K562 (cell line): ENCODE results near the gene KIF7. TPM values are rescaled to one million over a fixed set of nuclear protein-coding genes. Genes with fewer than 3 reads are reported as not detected.

Experiments used
- ATAC-seq: fragments of 200-7000 bp; cut with Tn5 transposase; 3 replicates; pipeline ENCODE4 v1.9.1; 2020; ENCODE audit warnings: moderate library complexity
- BruUV-seq: library from RNA; stranded (reverse); fragments of 400-500 nt; replicated peaks from 2 replicates; lab custom pipeline; 2021; lab: Mats Ljungman, UMichigan
- CTCF ChIA-PET: fragments of 300-600 bp; formaldehyde crosslinking; extraction: SDS; loops from one replicate; lab custom pipeline; 2021; ENCODE audit warnings: low intra/inter-chr PET ratio; lab: Yijun Ruan, JAX
- POLR2A ChIA-PET: fragments of 300-600, 350-650 bp; sonication (Branson Sonifier 250); formaldehyde crosslinking; extraction: SDS; loops from one replicate; lab custom pipeline; 2021; ENCODE audit warnings: antibody characterized with exemption, inconsistent platforms; lab: Yijun Ruan, JAX
- DNase-seq, 4 experiments: peaks; one replicate each; pipeline versions ENCODE4 v3.0.0 to v3.0.0-alpha.2; 2011 to 2018; ENCODE audit warnings: low spot score in 3 of 4, mixed read lengths in 3 of 4; ENCODE audit errors: extremely low read depth in 1 of 4
- FAIRE-seq: peaks from 2 replicates; lab custom pipeline; 2011; peaks lifted over from hg19 to GRCh38; lab: Jason Lieb, UNC
- H2AFZ ChIP-seq: 2 replicates; pipeline ENCODE4 v1.6.0; 2011; ENCODE audit warnings: low read depth, low read length, control low read depth, inconsistent platforms
- H3K27ac ChIP-seq: fragments of 200-600 bp; 3 replicates; pipeline ENCODE4 v1.8.0; 2011; ENCODE audit warnings: low read depth, mild to moderate bottlenecking, control low read depth, inconsistent platforms, low read length, moderate library complexity, mixed read lengths; ENCODE audit errors: extremely low read depth
- H3K27me3 ChIP-seq, 2 experiments: fragments of 300-600 bp in 1 of 2; 2 replicates in 1 of 2; 3 replicates in 1 of 2; pipeline versions ENCODE4 v1.6.0 to v1.8.0; 2011; ENCODE audit warnings: inconsistent platforms in 2 of 2, low read length in 2 of 2, mild to moderate bottlenecking in 1 of 2, mixed read lengths in 1 of 2, moderate library complexity in 1 of 2; ENCODE audit not compliant: control insufficient read depth in 2 of 2, insufficient read depth in 2 of 2
- H3K36me3 ChIP-seq: fragments of 300-600 bp; 3 replicates; pipeline ENCODE4 v1.8.0; 2011; ENCODE audit warnings: mild to moderate bottlenecking, low read length, inconsistent platforms; ENCODE audit not compliant: control insufficient read depth, insufficient read depth
- H3K4me1 ChIP-seq, 2 experiments: fragments of 200-600 bp in 1 of 2; replicated peaks in 1 of 2; 2 replicates in 1 of 2; 3 replicates in 1 of 2; pipeline versions ENCODE4 v1.5.1 to v1.8.0; 2011; ENCODE audit warnings: inconsistent platforms in 2 of 2, low read length in 2 of 2, mild to moderate bottlenecking in 1 of 2, mixed read lengths in 1 of 2, moderate library complexity in 1 of 2; ENCODE audit not compliant: control insufficient read depth in 2 of 2, insufficient read depth in 2 of 2
- H3K4me2 ChIP-seq: 2 replicates; pipeline ENCODE4 v1.6.1; 2011; ENCODE audit warnings: low read length, control low read depth, inconsistent platforms, mixed read lengths; ENCODE audit not compliant: insufficient read depth
- H3K4me3 ChIP-seq: fragments of 200-600 bp; sonication (generic), shearing (Covaris generic); 2 replicates; pipeline ENCODE4 v1.5.1; 2016; ENCODE audit warnings: control low read depth, inconsistent platforms
- H3K79me2 ChIP-seq: fragments of 200-600 bp; 3 replicates; pipeline ENCODE4 v1.8.0; 2011; ENCODE audit warnings: low read length, inconsistent platforms; ENCODE audit not compliant: control insufficient read depth, insufficient read depth
- H3K9ac ChIP-seq, 2 experiments: 2 replicates each; pipeline versions ENCODE4 v1.6.0 to v1.6.1; 2011; ENCODE audit warnings: low read depth in 2 of 2, low read length in 2 of 2, control low read depth in 1 of 2, inconsistent platforms in 1 of 2, mild to moderate bottlenecking in 1 of 2, mixed read lengths in 1 of 2; ENCODE audit not compliant: insufficient read depth in 1 of 2
- H3K9me1 ChIP-seq: one replicate; pipeline ENCODE4 v1.6.0; 2011; ENCODE audit warnings: inconsistent platforms, mild to moderate bottlenecking, low read length, moderate library complexity; ENCODE audit not compliant: control insufficient read depth, insufficient read depth
- H3K9me3 ChIP-seq: replicated peaks from 2 replicates; pipeline ENCODE4 v1.5.1; 2011; ENCODE audit warnings: low read depth, low read length, inconsistent platforms; ENCODE audit not compliant: control insufficient read depth, insufficient read depth
- H4K20me1 ChIP-seq: replicated peaks from 2 replicates; pipeline ENCODE4 v1.6.1; 2011; ENCODE audit warnings: low read length, inconsistent platforms, mixed read lengths; ENCODE audit not compliant: control insufficient read depth, insufficient read depth
- MIER1 ChIP-seq: fragments of 450-650 bp; IDR thresholded peaks from 2 replicates; pipeline ENCODE4 v1.6.1; 2016; ENCODE audit warnings: antibody characterized with exemption, mild to moderate bottlenecking, low read depth
- ZBTB40 ChIP-seq, 2 experiments: fragments of 450-650 bp in 1 of 2; sonication (generic) in 1 of 2; formaldehyde crosslinking in 1 of 2; IDR thresholded peaks; 2 replicates each; pipeline versions ENCODE4 v1.7.1 to v1.9.0; 2016 to 2022; ENCODE audit warnings: inconsistent platforms in 1 of 2, mild to moderate bottlenecking in 1 of 2, missing genetic modification reagents in 1 of 2
- WGBS: fragments of 100-300 bp; shearing (Covaris generic); methylation state at CpG from one replicate; pipeline ENCODE4 v1.1.6; 2016; ENCODE audit warnings: low coverage, mixed read lengths; ENCODE audit not compliant: insufficient coverage; ENCODE audit errors: missing lambda C conversion rate; 5-methylcytosine and 5-hydroxymethylcytosine counted together
- in situ Hi-C: fragments of 300-500 bp; cut with MboI; formaldehyde crosslinking; loops from 4 replicates; pipeline ENCODE4 v1.15.0; 2018; ENCODE audit warnings: inconsistent platforms, mixed read lengths
- intact Hi-C: fragments of 100-400 bp; cut with micrococcal nuclease; formaldehyde crosslinking; loops from 2 replicates; pipeline ENCODE4 v1.14.2; 2022
- polyA plus RNA-seq, 8 experiments: library from polyadenylated mRNA; depleted of rRNA in 4 of 8; stranded (reverse) in 5 of 8; unstranded in 3 of 8; fragments of >200 nt; fragmentation: Nextera tagmentation in 2 of 8; fragmentation: Illumina TruSeq in 1 of 8; extraction: Ambion mirVana in 2 of 8; extraction: Trizol in 1 of 8; gene quantifications; 2 replicates each; pipeline versions ENCODE4 v1.2.1 to v1.2.3, GENCODE V29; 2011 to 2014; ENCODE audit warnings: inconsistent platforms in 1 of 8, missing spikeins in 1 of 8
- total RNA-seq, 7 experiments: library from RNA; depleted of rRNA in 6 of 7; stranded (reverse); fragments of >200 nt in 6 of 7; fragmentation: Illumina TruSeq in 2 of 7; extraction: Trizol in 2 of 7; gene quantifications; 2 replicates each; pipeline versions ENCODE4 v1.2.1 to v1.2.3, GENCODE V29; 2011 to 2021; ENCODE audit warnings: low replicate concordance in 1 of 7

The KIF7 gene
- total and polyA plus RNA-seq, 9 of the 15 experiments (the other 6 are each of a cell fraction or from before 2014, with no cell fraction given) = 0.04 to 2.0 (median 0.58) TPM

GRCh38 chr15:89693091-89693490 lies 37.8 kb upstream of the KIF7 start:
- H4K20me1 ChIP-seq = no peaks in the 10 kb centered on the region
- in situ Hi-C loops = no loop called here

More at GRCh38 chr15:89693091-89693490, 37.8 kb upstream of the KIF7 start:
- no TSS peak for BruUV-seq
- Histone ChIP-seq H2AFZ (no peak overlapping the region), H3K27ac (no peak overlapping the region), H3K79me2 (no peaks in the 10 kb centered on the region), H3K36me3 (no peaks in the 10 kb centered on the region), H3K27me3 (peaks cover 15 to 25% of the 10 kb centered on the region in 2 experiments; a peak in 4 of 5 replicates), H3K4me1 (peaks cover 0 to 9% of the 10 kb centered on the region in 2 experiments; a peak in 3 of 5 replicates), H3K4me3 (no peak overlapping the region), H3K9me1 (no peaks in the 10 kb centered on the region), H3K9me3 (no peaks in the 10 kb centered on the region), H3K9ac (no peak overlapping the region), H3K4me2 (no peak overlapping the region)
- intact Hi-C loops = no loop called here
- no peak for FAIRE-seq
- ATAC-seq = no peak
- 0% methylated on average over 2 of the region's 2 CpGs for WGBS
- DNase-seq = no peak
- CTCF ChIA-PET = no interaction called here
- no peak for TF ChIP-seq MIER1
- TF ChIP-seq ZBTB40 (IDR thresholded peaks at IDR 0.05) = peak; percentile 45
- no peak for TF ChIP-seq ZBTB40 (CRISPR knock-in tag; IDR thresholded peaks at IDR 0.05)
- POLR2A ChIA-PET = no interaction called here
